Prostate gland (tissue), 2 donors: Measurements from ENCODE around the gene SYNPR. TPM values are rescaled to one million over a fixed set of nuclear protein-coding genes. Genes with fewer than 3 reads are reported as not detected.

Source experiments
- DNase-seq: peaks from one replicate; pipeline ENCODE4 v3.0.0-alpha.2; 2019; ENCODE audit warnings: low spot score
- H3K27ac ChIP-seq, 2 donors: fragments of 200-600 bp; sonication (generic); 2 replicates each; pipeline ENCODE4 v1.5.1; 2017 to 2019
- H3K27me3 ChIP-seq: fragments of 200-600 bp; sonication (generic); replicated peaks from 2 replicates; pipeline ENCODE4 v1.5.1; 2019; ENCODE audit not compliant: insufficient read depth
- H3K36me3 ChIP-seq, 2 donors: fragments of 200-600 bp; sonication (generic); 1 replicate in 1 of 2; 2 replicates in 1 of 2; pipeline versions ENCODE4 v1.5.1 to v1.8.1; 2017 to 2019
- H3K4me1 ChIP-seq: fragments of 200-600 bp; sonication (generic); replicated peaks from 2 replicates; pipeline ENCODE4 v1.5.1; 2019
- H3K4me3 ChIP-seq, 2 donors: fragments of 200-600 bp; sonication (generic); 2 replicates each; pipeline ENCODE4 v1.5.1; 2017 to 2019
- H3K9me3 ChIP-seq: fragments of 200-600 bp; sonication (generic); 2 replicates; pipeline ENCODE4 v1.5.1; 2017
- POLR2A ChIP-seq: fragments of 450-650 bp; IDR thresholded peaks from one replicate; pipeline ENCODE4 v1.6.1; 2016; ENCODE audit warnings: antibody characterized with exemption, mild to moderate bottlenecking
- POLR2AphosphoS5 ChIP-seq: sonication (generic); formaldehyde crosslinking; IDR thresholded peaks from one replicate; pipeline ENCODE4 v1.6.1; 2017; ENCODE audit warnings: antibody characterized with exemption
- WGBS: methylation state at CpG from one replicate; pipeline ENCODE4 v1.1.5; 2018; 5-methylcytosine and 5-hydroxymethylcytosine counted together
- intact Hi-C: fragments of 100-400 bp; cut with DNase I; formaldehyde crosslinking; loops from one replicate; pipeline ENCODE4 v1.14.2; 2022
- total RNA-seq, 2 donors: library from RNA; depleted of rRNA; stranded (reverse); fragments of >200 nt; gene quantifications; one replicate each; pipeline ENCODE4 v1.1.0, GENCODE V29; 2016
- TF ChIP-seq, protein P1 (sequence below), 4 experiments: fragments of 200-600 bp in 2 of 4; fragments of 450-650 bp in 2 of 4; sonication (generic) in 2 of 4; IDR thresholded peaks; 1 replicate in 3 of 4; 2 replicates in 1 of 4; pipeline ENCODE4 v1.5.1; 2016 to 2019; ENCODE audit warnings: antibody characterized with exemption in 4 of 4, mild to moderate bottlenecking in 2 of 4, moderate library complexity in 2 of 4

Gene SYNPR
- total RNA-seq, 2 donors from 2014 or later = not detected

DNA sequence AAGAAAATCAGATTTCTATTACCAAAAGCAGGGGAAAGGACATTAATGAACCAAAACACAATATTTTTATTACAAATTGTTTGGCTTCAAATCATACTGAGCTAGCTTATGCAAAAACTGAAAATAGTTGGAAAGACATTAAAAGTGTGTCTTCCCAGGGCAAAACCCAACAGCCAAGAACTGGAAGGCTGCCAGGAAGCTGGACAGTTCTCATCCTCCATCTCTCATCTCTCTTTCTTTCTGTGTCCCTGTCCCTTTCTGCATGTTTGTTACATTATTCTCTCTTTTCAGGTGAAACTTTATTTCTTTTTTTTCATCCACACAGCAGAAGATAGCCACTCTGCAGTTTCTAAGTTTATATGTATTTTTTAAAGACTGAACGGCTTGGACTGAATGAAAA is 333.3 kb downstream of the SYNPR start:
- intact Hi-C loops = no loop called here
- Histone ChIP-seq H3K4me1 (no peaks in the 10 kb centered on the region), H3K4me3 (no peak overlapping the region), H3K27me3 (no peaks in the 10 kb centered on the region), H3K27ac (no peak overlapping the region), H3K9me3 (no peaks in the 10 kb centered on the region), H3K36me3 (no peaks in the 10 kb centered on the region)
- 87% methylated on average over 1 of the region's 1 CpG for WGBS
- no peak for TF ChIP-seq POLR2A
- TF ChIP-seq, protein P1, sequence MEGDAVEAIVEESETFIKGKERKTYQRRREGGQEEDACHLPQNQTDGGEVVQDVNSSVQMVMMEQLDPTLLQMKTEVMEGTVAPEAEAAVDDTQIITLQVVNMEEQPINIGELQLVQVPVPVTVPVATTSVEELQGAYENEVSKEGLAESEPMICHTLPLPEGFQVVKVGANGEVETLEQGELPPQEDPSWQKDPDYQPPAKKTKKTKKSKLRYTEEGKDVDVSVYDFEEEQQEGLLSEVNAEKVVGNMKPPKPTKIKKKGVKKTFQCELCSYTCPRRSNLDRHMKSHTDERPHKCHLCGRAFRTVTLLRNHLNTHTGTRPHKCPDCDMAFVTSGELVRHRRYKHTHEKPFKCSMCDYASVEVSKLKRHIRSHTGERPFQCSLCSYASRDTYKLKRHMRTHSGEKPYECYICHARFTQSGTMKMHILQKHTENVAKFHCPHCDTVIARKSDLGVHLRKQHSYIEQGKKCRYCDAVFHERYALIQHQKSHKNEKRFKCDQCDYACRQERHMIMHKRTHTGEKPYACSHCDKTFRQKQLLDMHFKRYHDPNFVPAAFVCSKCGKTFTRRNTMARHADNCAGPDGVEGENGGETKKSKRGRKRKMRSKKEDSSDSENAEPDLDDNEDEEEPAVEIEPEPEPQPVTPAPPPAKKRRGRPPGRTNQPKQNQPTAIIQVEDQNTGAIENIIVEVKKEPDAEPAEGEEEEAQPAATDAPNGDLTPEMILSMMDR (IDR thresholded peaks at IDR 0.05) = no peak
- no peak for TF ChIP-seq POLR2AphosphoS5
- no peak for DNase-seq

DNA sequence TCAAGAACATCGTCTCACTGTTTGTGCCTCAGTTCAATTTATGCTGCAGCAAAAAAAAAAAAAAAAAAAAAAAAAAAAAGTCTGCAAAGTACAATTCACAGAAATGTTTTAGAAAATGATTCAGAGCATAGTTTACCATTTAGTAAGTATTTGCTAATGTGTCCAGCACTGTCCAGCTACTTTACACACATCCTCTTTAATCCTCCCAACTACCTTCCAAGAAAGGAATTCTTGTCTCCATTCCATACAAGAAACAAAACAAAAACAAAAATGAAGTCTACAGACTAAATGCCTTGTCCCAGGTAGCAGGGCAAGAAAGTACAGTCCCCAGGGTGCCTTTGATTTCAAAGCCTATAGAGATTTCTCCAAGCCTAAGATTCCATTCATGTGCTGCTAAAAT is 335.5 kb downstream of the SYNPR start:
- 100% methylated on average over 1 of the region's 1 CpG for WGBS
- TF ChIP-seq POLR2AphosphoS5 = no peak
- Histone ChIP-seq H3K9me3 (no peaks in the 10 kb centered on the region), H3K27ac (no peak overlapping the region), H3K36me3 (no peaks in the 10 kb centered on the region), H3K4me1 (no peaks in the 10 kb centered on the region), H3K27me3 (no peaks in the 10 kb centered on the region), H3K4me3 (no peak overlapping the region)
- no peak for DNase-seq
- intact Hi-C loops = no loop called here

DNA sequence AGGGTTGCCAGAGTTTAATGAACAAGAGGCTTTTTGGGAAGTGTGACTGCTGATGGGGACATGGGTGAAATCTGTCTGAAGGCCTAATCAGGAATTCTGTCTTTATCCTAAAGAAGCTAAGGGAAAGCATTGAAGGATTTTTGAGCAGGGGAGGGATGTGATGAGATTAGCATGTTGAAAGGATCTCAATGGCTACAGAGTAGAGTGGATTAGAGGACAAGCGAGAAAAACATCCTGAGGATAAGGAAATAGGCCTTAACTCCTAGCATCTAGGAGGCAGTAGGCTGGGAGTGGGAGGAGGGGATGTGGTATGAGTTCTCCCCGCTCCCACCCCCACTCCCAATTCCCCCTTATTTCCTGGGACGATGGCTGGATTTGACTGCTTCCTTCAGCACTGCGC is 339.3 kb downstream of the SYNPR start:
- H3K9me3 ChIP-seq = no peaks in the 10 kb centered on the region
- H3K27me3 ChIP-seq = no peaks in the 10 kb centered on the region
- no peaks in the 10 kb centered on the region for H3K4me1 ChIP-seq
- intact Hi-C loops = no loop called here
- no peaks in the 10 kb centered on the region for H3K36me3 ChIP-seq
- WGBS = 59% methylated on average over 4 of the region's 4 CpGs
- TF ChIP-seq POLR2A (no peak), POLR2AphosphoS5 (no peak)
- TF ChIP-seq, protein P1 (IDR thresholded peaks at IDR 0.05) = no peak
- no peak for DNase-seq
- H3K27ac ChIP-seq = no peak overlapping the region
- H3K4me3 ChIP-seq = no peak overlapping the region

DNA sequence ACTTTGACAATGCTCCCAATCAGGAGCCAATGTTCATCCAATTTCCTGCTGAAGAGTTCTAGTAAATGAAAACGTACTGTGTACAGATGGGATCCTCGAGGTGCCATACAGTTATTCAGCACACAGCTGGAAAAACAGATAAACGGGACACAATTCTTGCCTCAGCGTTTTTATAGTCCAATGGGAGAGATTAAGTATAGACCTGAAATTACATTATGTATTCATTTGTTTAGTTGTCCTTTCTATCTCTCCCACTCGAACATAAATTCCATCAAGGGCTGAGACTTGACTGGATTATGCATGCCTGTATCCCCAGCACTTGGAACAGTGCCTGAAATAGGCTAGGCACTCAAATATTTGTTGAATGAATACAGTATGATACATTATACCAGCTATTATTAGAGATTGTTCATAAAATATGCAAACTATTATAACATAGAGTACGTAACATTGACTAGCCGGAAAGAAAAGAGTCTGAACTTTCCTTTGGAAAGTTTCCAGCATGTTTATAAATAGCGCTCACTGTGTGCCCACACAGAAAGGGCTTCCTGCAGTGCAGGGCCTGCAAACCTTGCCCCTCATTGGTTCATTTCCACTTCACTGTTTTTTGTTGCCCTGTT is 346.9 kb downstream of the SYNPR start:
- intact Hi-C loops = no loop called here
- DNase-seq = no peak
- H3K36me3 ChIP-seq = no peaks in the 10 kb centered on the region
- no peaks in the 10 kb centered on the region for H3K27me3 ChIP-seq
- TF ChIP-seq POLR2A (no peak), POLR2AphosphoS5 (no peak)
- TF ChIP-seq, protein P1 (IDR thresholded peaks at IDR 0.05) = no peak
- H3K4me3 ChIP-seq = no peak overlapping the region
- H3K4me1 ChIP-seq = no peaks in the 10 kb centered on the region
- H3K9me3 ChIP-seq = no peaks in the 10 kb centered on the region
- no peak overlapping the region for H3K27ac ChIP-seq
- 17% methylated on average over 8 of the region's 8 CpGs for WGBS

DNA sequence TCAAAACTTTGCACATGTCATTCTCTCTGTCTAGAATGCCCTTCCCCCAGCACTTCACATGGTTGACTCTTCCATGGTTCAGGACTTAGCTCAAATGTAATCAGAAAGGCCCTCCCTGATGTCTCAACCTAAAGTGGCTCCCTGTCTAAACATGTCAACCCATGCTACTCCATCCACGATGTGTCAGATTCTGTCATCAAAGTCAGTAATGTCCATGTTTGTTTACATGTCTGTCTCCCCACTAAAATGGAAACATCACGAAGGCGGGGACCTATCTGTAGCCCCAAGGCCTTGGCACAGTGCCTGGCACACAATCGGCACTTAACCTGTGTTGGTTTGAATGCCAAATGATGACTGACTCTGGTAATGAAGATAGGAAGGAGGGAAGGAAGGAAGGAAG is 353.6 kb downstream of the SYNPR start:
- no peak overlapping the region for H3K27ac ChIP-seq
- no peaks in the 10 kb centered on the region for H3K4me1 ChIP-seq
- DNase-seq = no peak
- no peaks in the 10 kb centered on the region for H3K36me3 ChIP-seq
- H3K27me3 ChIP-seq = no peaks in the 10 kb centered on the region
- 54% methylated on average over 4 of the region's 4 CpGs for WGBS
- intact Hi-C loops = no loop called here
- no peak for TF ChIP-seq POLR2AphosphoS5
- TF ChIP-seq POLR2A = no peak
- TF ChIP-seq, protein P1 (IDR thresholded peaks at IDR 0.05) = no peak
- H3K9me3 ChIP-seq = no peaks in the 10 kb centered on the region
- H3K4me3 ChIP-seq = no peak overlapping the region
